CD4-positive, alpha-beta T cell treated with Interleukin-15 for 4 hours (primary cell): ENCODE measurements around the gene IER5L.
"Not testable (repeated sequence)": the region's sequence is repeated elsewhere in the genome, so short reads cannot be mapped to it uniquely, and the experiment has no call there.

Experiments
- DNase-seq: peaks from one replicate; pipeline ENCODE4 v3.0.0-alpha.2; 2020; ENCODE audit warnings: low spot score

IER5L gene

DNA sequence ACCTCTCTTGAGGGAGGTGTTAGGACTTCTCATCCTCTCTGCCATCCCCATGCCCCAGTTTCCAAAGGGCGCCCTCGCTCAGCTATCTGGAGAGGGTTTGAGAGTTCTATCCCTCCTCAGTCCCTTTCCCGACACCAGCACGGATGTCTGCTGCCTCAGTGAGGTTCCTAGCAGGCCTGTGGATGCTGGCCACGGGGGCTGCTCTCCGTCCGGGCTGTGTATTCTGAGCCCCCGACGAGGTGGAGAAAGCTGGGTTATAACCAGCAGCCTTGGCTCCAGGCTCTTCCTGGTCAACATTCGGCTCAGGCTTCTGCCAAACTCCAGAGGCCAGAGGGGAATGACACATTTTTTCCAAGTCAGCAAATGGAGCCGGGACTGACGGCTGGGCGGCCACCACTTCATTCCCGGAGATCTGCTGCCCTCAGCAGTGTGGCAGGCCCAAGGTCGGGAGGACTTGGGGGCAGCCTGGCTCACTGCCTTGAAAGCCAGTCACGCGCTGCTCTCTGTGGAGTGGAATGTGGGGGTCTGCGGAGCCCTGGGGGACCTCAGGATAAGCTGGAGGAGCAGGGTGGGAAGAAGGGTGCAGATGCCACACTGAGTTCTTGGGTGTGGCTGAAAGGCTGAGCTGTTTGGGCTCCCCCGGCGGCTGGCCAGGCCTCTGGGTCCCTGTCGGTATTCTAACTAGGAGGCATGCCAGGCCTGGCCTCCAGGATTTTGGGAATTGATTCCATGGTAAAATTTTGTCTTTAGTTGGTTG, 39.4 kb downstream of the IER5L start:
- no peak for DNase-seq

DNA sequence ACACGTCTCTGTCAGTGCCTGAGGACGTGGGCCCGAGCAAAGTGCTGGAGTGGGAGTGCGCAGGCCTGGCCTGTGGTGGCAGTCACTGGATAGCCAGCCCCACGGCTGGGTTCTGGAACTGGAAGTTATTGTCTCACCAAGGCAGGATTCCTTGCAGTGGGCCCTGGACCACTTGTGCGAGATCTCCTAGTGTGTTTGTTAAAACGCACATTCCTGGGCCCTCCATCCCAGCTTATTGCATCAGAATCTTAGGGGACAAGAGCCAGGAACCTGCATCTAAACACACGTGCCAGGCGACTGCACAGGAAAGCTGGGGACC, 40.0 kb downstream of the IER5L start:
- no peak for DNase-seq

DNA sequence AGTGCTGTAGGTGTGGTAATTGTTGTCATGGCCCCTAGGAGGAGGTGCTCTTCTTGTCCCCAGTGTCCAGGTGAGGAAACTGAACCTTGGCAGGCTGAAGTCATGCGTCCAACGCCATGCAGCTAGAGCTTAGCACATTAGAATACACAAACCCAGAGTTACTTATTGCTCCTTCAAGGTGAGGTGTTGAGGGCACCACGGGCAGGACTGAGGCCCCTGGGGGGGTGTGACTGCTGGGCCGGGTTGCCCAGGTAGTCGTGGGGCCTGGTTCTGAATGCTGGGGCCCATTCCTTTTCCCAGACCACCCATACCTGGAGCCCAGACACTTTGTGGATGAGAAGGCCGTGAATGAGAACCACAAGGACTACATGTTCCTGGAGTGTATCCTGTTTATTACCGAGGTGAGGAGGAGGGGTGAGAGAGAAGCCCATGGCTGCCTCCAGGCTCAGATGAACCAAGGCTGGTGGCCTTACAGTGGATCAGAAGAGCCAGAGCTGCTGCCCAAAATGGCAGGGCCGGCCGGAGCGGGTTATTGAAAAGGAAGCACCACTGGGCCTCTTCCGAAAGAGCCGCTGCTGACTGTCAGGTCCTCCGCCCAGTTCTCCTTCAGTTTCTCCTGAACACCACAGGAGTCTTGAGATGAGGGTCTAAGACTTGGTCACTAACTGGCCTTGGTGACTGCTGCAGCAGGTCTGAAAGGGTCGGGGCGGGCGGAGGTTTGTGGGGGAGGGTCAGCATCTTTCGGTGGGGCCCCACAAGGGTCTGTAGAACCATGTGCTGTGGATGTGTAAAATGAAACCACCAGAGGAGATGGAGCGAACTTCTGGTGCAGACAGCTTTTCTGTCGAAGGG, 40.5 kb downstream of the IER5L start:
- no peak for DNase-seq

DNA sequence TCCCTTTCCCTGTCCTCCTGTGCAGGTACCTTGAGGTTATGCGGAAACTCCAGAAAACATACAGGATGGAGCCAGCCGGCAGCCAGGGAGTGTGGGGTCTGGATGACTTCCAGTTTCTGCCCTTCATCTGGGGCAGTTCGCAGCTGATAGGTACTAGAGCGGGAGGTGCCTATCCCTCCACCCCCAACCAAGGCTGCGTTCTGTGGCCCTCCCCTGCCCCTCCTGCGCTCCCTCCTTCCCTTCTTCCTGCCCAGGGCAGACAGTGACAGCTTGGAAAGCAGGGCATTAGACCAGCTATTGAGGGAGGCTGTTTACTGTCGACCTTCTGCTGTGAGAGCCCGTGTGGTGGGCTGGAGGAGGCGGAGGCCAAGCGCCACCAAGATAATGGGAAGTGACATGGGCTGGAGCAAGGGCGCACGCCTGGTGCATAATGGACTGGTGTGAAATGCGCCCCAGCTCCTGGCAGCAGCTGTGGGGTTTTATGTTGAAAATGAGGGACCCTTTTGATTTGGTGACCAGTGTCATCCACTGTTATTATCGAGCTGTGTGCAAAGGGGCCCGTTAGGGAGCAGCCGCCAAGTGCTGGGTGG, 41.5 kb downstream of the IER5L start:
- no peak for DNase-seq

DNA sequence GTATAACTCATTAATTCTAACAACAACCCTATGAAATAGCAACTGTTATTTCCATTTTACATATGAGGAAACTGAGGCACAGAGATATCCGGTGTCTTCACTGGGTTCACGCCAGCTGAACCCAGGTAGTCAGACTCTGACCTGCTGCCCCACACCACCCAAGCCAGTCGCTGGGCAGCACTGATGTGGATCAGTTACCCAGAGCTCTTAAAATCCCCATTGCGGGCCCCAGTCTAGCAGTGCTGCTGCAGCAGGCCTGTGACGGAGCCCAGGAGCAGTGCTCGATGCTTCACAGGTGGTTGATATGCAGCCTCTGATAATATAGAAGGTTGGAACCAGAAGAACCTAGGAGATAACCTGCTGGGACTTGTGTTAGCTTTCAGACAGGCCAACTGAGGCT, 42.6 kb downstream of the IER5L start:
- DNase-seq: no peak

DNA sequence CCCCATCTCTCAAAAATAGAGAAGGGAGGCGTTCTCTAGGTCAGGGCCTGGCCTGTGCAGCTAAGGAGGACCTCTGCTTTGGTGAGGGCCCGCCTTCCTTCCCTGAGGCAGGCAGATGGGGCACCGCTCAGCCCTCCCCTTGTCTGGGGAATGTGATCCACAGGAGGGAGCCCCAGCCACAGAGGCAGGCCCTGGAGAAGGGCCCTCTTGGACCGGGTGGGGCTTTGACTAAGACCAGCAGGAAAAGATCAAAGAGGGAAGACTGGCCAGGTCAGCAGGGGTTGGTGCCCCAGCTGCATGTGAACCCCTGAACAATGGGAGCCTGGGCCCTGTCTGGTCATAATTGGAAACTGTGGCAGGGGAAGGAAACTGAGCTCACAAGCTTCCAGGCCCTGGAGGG, 45.0 kb downstream of the IER5L start:
- DNase-seq: no peak

DNA sequence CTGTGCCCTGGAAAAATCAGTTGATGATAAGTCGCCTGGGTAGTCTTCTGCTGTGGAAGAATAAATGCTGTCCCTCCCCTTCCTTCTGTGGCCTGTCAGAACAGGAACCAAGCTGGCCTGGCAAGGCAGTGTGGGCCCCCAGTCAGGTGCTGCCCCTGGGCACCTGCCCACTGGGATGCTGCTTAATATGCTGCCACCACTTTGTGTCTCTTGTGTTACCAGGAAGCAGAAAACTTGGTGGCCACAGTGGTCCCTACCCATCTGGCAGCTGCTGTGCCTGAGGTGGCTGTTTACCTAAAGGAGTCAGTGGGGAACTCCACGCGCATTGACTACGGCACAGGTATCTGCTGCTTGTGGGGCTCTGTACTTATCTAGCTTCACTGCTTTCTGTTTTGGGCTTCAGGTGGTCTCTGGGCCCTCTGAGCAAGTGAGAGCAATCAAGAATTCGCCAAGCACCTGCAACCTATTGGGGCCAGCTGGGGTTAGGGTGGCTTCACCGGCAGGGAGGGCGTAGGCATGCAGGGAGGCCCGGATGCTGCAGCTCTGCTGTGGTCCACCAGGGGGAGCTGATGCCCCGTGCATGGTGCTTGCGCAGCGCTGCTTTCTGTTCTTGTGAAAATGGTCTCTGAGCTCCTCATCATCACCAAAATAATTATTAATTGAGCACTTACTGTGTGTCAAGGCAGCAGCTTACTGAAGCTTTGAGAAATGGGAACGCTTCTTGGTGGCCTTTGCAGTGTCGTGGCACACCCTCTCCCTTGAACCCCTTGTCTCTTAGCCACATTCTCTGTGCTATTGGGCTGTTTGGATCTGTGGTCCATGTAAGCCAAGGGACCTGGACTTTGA, 46.5 kb downstream of the IER5L start:
- peak; percentile 88 for DNase-seq

DNA sequence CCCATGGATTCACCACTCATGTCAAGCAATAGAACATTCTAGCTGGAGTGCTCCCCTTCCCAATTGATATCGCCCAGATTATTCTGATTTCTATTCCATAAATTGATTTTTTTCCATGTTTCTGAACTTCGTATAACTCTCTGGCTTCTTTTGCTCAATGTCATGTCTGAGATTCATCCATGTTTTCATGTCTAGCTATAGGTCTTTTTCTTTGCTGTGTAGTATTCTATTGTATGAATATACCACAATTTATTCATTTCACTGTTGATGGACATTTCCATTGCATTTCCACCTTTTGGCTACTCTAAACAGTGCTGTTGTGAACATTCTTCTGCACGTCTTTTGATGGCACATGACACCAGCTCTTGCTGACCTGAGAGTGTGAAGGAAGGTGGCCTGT, 47.3 kb downstream of the IER5L start:
- DNase-seq: no peak

DNA sequence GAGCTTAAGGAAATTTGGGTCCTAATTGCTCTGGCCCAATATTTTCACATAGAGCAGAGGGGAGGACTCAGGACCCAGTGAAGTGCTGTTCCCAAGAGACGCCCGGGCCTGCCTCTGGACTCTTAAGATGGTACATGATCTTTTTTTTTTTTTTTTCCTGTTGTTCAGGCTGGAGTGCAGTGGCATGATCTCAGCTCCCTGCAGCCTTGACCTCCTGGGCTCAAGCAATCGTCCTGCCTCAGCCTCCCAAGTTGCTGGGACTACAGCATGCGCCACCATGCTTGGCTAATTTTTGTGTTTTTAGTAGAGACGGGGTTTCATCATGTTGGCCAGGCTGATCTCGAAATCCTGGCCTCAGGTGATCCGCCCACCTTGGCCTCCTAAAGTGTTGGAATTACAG, 47.8 kb downstream of the IER5L start:
- not testable (repeated sequence) for DNase-seq

DNA sequence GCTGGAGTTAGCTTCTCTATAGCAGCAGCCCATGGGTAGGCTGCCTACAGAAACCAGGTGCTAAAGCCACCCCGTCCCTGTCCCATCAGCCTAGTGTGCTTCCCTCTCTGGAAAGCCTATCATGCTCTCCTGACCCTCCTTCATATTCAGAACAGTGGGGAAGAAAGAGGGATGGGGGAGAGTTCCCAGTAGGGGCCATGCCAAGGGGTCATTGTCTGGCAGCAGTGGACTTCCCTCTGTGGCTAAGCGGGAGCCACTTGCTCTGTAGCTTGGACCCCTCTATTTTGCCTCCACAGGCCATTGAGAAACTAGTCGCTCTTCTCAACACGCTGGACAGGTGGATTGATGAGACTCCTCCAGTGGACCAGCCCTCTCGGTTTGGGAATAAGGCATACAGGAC, 49.4 kb downstream of the IER5L start:
- no peak for DNase-seq

DNA sequence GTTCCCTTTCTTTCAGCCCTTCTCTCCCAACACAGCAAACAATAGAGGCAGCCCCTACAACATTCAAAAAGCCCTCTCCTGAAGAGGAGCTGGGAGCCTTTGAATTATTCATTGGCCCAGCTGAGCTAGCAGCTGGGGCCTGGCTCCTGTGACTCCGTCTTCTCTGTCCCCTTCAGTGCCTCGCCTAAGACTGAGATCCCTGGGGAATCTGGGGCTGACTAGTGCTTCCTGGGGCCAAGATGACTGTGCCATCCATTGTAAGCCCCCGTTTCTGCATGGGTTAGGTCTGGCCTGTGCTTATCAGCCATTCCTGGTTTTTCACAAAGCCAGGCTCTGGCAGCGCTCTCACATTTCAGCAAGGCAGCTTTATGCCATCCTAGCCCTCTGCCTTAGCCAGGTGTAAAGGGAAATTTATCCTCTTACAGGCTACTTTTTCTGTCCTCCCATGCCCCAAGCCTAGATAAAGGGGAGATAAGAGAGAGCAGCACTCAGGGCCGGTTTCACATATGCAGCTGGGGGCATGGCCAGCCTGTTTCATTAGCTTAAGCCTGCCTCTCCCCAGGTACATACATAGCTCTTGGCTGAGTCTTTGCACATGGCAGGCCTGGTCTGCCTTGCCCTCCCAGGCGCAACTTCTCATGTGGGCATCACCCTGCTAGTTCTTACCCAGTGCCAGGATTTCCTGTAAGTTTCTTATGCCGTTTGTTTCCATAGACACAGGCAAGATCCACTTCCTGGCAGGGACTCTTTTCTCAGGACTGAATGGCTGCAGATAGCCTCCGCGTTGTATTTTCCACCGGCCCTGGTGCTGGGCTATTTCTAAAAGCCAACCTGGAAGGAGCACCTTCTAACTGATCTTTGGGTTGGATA, 51.1 kb downstream of the IER5L start:
- no peak for DNase-seq
